H1 (cell line): ENCODE data around the gene ARFGAP3. TPM values are rescaled to one million over a fixed set of nuclear protein-coding genes. Genes with fewer than 3 reads are reported as not detected.

ENCODE experiments used
- BACH1 ChIP-seq: IDR thresholded peaks from 2 replicates; pipeline ENCODE4 v1.6.1; 2012; ENCODE audit warnings: low read length, improper control_type of control experiment
- CBX5 ChIP-seq: fragments of 300-800, 300-1000 bp; sonication (generic); IDR thresholded peaks from 2 replicates; pipeline ENCODE4 v1.7.1; 2016; ENCODE audit warnings: antibody characterized with exemption, low read length, low read depth
- GTF2F1 ChIP-seq: IDR thresholded peaks from 2 replicates; pipeline ENCODE4 v1.6.1; 2012; ENCODE audit warnings: low read depth, low read length, improper control_type of control experiment, borderline replicate concordance
- KDM4A ChIP-seq: IDR thresholded peaks from one replicate; pipeline ENCODE4 v1.7.1; 2012; ENCODE audit warnings: low read depth, mild to moderate bottlenecking, moderate library complexity, low read length, inconsistent platforms; ENCODE audit not compliant: severe bottlenecking
- SIN3A ChIP-seq, 2 experiments: IDR thresholded peaks in 1 of 2; conservative IDR thresholded peaks in 1 of 2; 2 replicates each; pipeline ENCODE4 v1.6.1; 2011 to 2012; ENCODE audit warnings: low read length in 2 of 2, improper control_type of control experiment in 1 of 2, low read depth in 1 of 2, mild to moderate bottlenecking in 1 of 2
- SIRT6 ChIP-seq: IDR thresholded peaks from one replicate; pipeline ENCODE4 v1.7.1; 2012; ENCODE audit warnings: low read length, inconsistent platforms
- SIX5 ChIP-seq: IDR thresholded peaks from 2 replicates; pipeline ENCODE4 v1.6.1; 2011; ENCODE audit warnings: mild to moderate bottlenecking, low read depth, low read length
- polyA plus RNA-seq, 7 experiments: library from polyadenylated mRNA; depleted of rRNA in 3 of 7; stranded (reverse) in 5 of 7; unstranded in 2 of 7; fragments of >200 nt in 5 of 7; fragments of 200-250 nt in 2 of 7; gene quantifications; 1 replicate in 5 of 7; 2 replicates in 1 of 7; 4 replicates in 1 of 7; pipeline versions ENCODE4 v1.2.1 to v1.2.3, GENCODE V29; 2011 to 2013; ENCODE audit warnings: missing spikeins in 2 of 7, mixed read lengths in 2 of 7
- total RNA-seq: library from RNA; stranded (reverse); fragmentation: NEBNext Ultra II Directional; extraction: Animal tissue kit (Norgen Biotek cat#: 25700); gene quantifications from 2 replicates; pipeline ENCODE4 v1.2.1, GENCODE V29; 2021

ARFGAP3 gene
- total and polyA plus RNA-seq, 2 of the 8 experiments (the other 6 are each of a cell fraction or from before 2014, with no cell fraction given): 9.7 to 16.0 TPM

DNA sequence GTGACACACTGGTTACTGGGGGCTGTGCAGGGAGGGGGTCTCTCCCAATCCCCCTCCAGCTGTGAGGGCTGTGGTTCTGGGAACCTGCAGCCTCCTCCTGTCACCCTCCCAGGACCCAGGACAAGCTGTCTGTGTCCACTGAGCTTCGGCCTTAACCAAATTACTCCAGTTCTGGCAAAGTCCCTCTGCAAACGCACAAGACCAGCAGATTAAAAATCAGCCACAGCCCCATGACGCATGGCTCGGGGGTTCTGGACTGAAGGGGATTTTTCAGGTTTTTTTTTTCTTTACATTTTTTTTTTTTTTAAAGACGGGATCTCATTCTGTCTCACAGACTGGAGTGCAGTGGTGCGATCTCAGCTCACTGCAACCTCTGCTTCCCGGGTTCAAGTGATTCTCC is 104.2 kb downstream of the ARFGAP3 start (continued):
- TF ChIP-seq SIN3A (conservative IDR thresholded peaks at IDR 0.05 in 1 of 2, IDR thresholded peaks at IDR 0.05 in 1 of 2; ENCODE audit: low read depth in 1 of 2, low read length in 2 of 2) (no peak), CBX5 (no peak), SIX5 (no peak), GTF2F1 (no peak), SIRT6 (no peak), KDM4A (no peak), BACH1 (no peak)
- TF ChIP-seq, all 59 proteins: peak for 0
